Heart right ventricle (tissue), 16 donors: Measurements from ENCODE around the gene VAPB. TPM values are rescaled to one million over a fixed set of nuclear protein-coding genes. Genes with fewer than 3 reads are reported as not detected.

Source experiments
- ATAC-seq, 8 donors: fragments of 200-7000 bp; cut with Tn5 transposase; one replicate each; pipeline ENCODE4 v1.9.1; 2020; ENCODE audit warnings: mild to moderate bottlenecking in 8 of 8, moderate library complexity in 8 of 8, moderate number of reproducible peaks in 1 of 8
- DNase-seq, 2 donors: peaks; one replicate each; pipeline ENCODE4 v3.0.0-alpha.2; 2020
- H3K27ac ChIP-seq, 10 donors: fragments of 200-600 bp; sonication (generic) in 2 of 10; one replicate each; pipeline versions ENCODE4 v1.5.0 to v1.8.0; 2020 to 2022; ENCODE audit warnings: mild to moderate bottlenecking in 3 of 10
- H3K27me3 ChIP-seq, 7 donors: fragments of 200-600 bp; one replicate each; pipeline ENCODE4 v1.8.0; 2021 to 2022; ENCODE audit warnings: mild to moderate bottlenecking in 2 of 7
- H3K36me3 ChIP-seq, 9 donors: fragments of 200-600 bp; sonication (generic) in 1 of 9; one replicate each; pipeline versions ENCODE4 v1.5.0 to v1.8.0; 2020 to 2022; ENCODE audit warnings: mild to moderate bottlenecking in 2 of 9
- H3K4me1 ChIP-seq, 9 donors: fragments of 200-600 bp; sonication (generic) in 1 of 9; one replicate each; pipeline versions ENCODE4 v1.5.0 to v1.8.0; 2020 to 2022; ENCODE audit warnings: mild to moderate bottlenecking in 4 of 9
- H3K4me3 ChIP-seq, 10 donors: fragments of 200-600 bp; sonication (generic) in 2 of 10; one replicate each; pipeline versions ENCODE4 v1.5.0 to v1.8.0; 2020 to 2022; ENCODE audit warnings: mild to moderate bottlenecking in 7 of 10, moderate library complexity in 2 of 10
- H3K9me3 ChIP-seq, 11 donors: fragments of 200-600 bp in 10 of 11; sonication (generic) in 2 of 11; one replicate each; pipeline versions ENCODE4 v1.5.0 to v1.8.0; 2013 to 2022; ENCODE audit warnings: mild to moderate bottlenecking in 2 of 11, control low read depth in 1 of 11, moderate library complexity in 1 of 11
- WGBS, 2 donors: extraction: QIAGEN DNeasy Blood & Tissue Kit; methylation state at CpG; one replicate each; pipeline ENCODE4 v1.1.7; 2013; ENCODE audit warnings: inconsistent platforms in 1 of 2; 5-methylcytosine and 5-hydroxymethylcytosine counted together
- intact Hi-C, 10 donors: fragments of 100-400 bp; cut with DNase I; formaldehyde crosslinking; loops; one replicate each; pipeline versions ENCODE4 v1.11.1 to v1.14.2; 2022
- polyA plus RNA-seq, 2 donors: library from polyadenylated mRNA; stranded (reverse); fragments of 200-250 nt; gene quantifications; one replicate each; pipeline ENCODE4 v1.2.3, GENCODE V29; 2013
- total RNA-seq, 10 donors: library from RNA; stranded (reverse); fragmentation: NEBNext Ultra II Directional in 3 of 10; extraction: Animal tissue kit (Norgen Biotek cat#: 25700) in 3 of 10; gene quantifications; one replicate each; pipeline versions ENCODE4 v1.2.1 to v1.2.4, GENCODE V29; 2021 to 2023
- TF ChIP-seq, protein P1 (sequence below), 9 donors: fragments of 200-600 bp; sonication (generic) in 2 of 9; IDR thresholded peaks; one replicate each; pipeline versions ENCODE4 v1.5.0 to v1.8.0; 2021 to 2022; ENCODE audit warnings: antibody characterized with exemption in 9 of 9, mild to moderate bottlenecking in 5 of 9, moderate library complexity in 1 of 9
- donor health status: Arrhythmogenic right ventricular cardiomyopathy.
- donor health status: ischemic (EF 13 %, LVEDD 7.1; RV severe dilation, severe dysfunction).
- donor health status: healthy with polysubstance abuse.
- donor health status: DM: no; HTN: yes; CAD: no.
- donor health status: DM: no; HTN: no; CAD: no.
- donor health status: ischemic (EF 25% LVEDD 6.9; RV normal size, moderate dysfunction).
- donor health status: ischemic (EF 25% LVEDD 5.7; RV mildly dilated, moderate dysfunction).
- donor health status: healthy.
- donor health status: DM: yes; HTN: yes; CAD: no.
- donor health status: Ischemic cardiomyopathy.
- donor health status: ischemic (EF 35%, LVEDD 5.7; RV mildly dilated, moderate dysfunction).
- donor health status: nonischemic (EF 11% LVEDD 7.7; RV severe dilation, severe dysfunction).
- donor health status: DM: yes; HTN: yes; CAD: no.
- donor health status: PGD.
- donor health status: ischemic (EF 29% LVEDD 5.4; RV normal size, mild dysfunction).
- donor health status: nonischemic (EF 23%, LVEDD 6.1; RV moderate dilation, normal function).

The VAPB gene
- total and polyA plus RNA-seq, 12 donors, result 20.8 to 89.9 (median 69.8) TPM

DNA sequence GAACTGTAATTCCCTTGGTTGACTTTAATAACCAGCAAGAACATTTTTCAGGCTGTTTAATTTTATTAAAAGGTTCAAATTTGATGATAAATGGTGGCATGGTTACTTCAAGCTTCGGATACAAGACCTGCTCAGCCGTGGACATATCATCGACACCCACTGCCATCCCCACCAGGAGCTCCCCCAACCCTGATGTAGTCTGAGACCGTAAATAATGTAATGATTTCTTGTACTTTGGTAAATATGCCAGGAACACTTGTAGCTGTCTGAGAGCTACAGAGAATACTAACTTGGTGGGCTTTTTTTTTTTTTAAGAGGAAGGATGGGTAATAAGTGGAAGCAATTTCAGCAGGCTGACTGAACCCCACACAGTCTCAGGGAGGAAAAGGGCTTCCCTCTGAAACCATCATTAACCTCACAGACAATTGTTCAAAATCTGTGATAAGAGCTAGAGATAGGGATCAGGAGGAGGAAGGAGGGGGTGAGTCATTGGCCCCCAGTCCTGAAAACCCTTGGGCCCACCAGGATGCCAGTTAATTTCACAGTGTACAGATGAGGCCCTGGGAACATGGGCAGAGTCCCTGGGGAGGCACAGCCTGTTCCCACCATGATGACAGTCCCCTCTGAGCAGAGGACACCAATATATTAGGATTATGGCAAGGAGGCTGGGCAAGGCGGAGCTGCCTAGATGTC lies 70.2 kb downstream of the VAPB start:
- DNase-seq (no peak), ATAC-seq (no peak)
- TF ChIP-seq, protein P1, sequence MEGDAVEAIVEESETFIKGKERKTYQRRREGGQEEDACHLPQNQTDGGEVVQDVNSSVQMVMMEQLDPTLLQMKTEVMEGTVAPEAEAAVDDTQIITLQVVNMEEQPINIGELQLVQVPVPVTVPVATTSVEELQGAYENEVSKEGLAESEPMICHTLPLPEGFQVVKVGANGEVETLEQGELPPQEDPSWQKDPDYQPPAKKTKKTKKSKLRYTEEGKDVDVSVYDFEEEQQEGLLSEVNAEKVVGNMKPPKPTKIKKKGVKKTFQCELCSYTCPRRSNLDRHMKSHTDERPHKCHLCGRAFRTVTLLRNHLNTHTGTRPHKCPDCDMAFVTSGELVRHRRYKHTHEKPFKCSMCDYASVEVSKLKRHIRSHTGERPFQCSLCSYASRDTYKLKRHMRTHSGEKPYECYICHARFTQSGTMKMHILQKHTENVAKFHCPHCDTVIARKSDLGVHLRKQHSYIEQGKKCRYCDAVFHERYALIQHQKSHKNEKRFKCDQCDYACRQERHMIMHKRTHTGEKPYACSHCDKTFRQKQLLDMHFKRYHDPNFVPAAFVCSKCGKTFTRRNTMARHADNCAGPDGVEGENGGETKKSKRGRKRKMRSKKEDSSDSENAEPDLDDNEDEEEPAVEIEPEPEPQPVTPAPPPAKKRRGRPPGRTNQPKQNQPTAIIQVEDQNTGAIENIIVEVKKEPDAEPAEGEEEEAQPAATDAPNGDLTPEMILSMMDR (IDR thresholded peaks at IDR 0.05), result no peak
- peaks cover 0 to 3% (median 0%) of the 10 kb centered on the region in 9 donors for H3K4me1 ChIP-seq
- intact Hi-C loops, result no loop called here
- H3K27me3 ChIP-seq, result no peaks in the 10 kb centered on the region
- no peak overlapping the region for H3K27ac ChIP-seq
- no peaks in the 10 kb centered on the region for H3K36me3 ChIP-seq
- peaks cover 0 to 18% (median 4%) of the 10 kb centered on the region in 11 donors for H3K9me3 ChIP-seq
- H3K4me3 ChIP-seq, result no peak overlapping the region
- WGBS, 2 donors, result 95 to 96% methylated on average over 5 of the region's 5 CpGs

DNA sequence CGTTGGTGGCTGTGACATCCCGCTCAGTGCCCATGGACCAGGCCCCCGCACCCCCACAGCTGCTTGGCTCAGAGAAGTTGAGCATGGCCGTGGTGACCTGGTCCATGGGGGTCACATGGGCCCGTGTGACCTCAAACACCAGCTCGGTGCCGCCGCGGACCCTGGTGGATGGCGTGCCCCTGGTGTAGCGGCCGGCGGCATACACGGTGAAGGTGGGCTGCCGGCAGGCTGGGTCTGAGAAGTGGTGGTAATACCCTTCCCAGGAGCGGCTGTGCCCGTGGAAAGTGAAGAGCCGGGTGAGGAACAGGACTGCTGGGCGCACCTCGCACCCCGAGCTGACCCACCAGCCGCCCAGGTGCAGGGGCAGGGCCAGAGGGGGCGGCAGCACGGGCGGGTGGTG lies 72.1 kb downstream of the VAPB start:
- intact Hi-C loops, result no loop called here
- WGBS, 2 donors, result 97 to 98% methylated on average over 22 to 25 of the region's 25 CpGs
- DNase-seq (no peak), ATAC-seq (no peak)
- H3K36me3 ChIP-seq, result no peaks in the 10 kb centered on the region
- H3K9me3 ChIP-seq, result peaks cover 0 to 8% (median 0%) of the 10 kb centered on the region in 11 donors
- H3K4me3 ChIP-seq, result no peak overlapping the region
- no peaks in the 10 kb centered on the region for H3K27me3 ChIP-seq
- no peak overlapping the region for H3K27ac ChIP-seq
- TF ChIP-seq, protein P1 (IDR thresholded peaks at IDR 0.05), result no peak
- H3K4me1 ChIP-seq, result peaks cover 0 to 4% (median 0%) of the 10 kb centered on the region in 9 donors

DNA sequence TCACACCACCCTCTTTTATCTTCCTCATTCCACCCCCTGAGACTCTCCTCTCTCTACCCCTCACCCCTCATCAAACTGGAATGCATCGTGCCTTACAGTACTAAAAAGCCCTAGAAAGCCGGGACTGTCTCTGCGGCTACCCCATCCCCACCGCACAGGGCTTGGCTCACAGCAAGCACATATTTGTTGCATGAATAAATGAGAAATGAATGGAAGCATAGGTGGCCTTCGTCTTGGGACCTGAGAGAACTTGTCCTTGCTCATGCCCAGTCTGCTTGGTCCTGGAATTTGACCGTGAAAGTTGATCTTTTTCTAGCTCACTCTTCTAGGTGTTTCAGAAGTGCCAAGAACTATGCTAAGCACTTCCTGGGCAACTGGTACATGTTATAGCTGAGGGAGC lies 72.9 kb downstream of the VAPB start:
- 92 to 95% methylated on average over 6 of the region's 6 CpGs for WGBS, 2 donors
- Histone ChIP-seq H3K27ac (no peak overlapping the region), H3K4me3 (no peak overlapping the region), H3K36me3 (no peaks in the 10 kb centered on the region), H3K4me1 (peaks cover 0 to 4% (median 0%) of the 10 kb centered on the region in 9 donors), H3K27me3 (peaks cover 0 to 3% (median 0%) of the 10 kb centered on the region in 7 donors), H3K9me3 (peaks cover 0 to 8% (median 0%) of the 10 kb centered on the region in 11 donors)
- DNase-seq (no peak), ATAC-seq (no peak)
- intact Hi-C loops, result no loop called here
- TF ChIP-seq, protein P1 (IDR thresholded peaks at IDR 0.05), result no peak

DNA sequence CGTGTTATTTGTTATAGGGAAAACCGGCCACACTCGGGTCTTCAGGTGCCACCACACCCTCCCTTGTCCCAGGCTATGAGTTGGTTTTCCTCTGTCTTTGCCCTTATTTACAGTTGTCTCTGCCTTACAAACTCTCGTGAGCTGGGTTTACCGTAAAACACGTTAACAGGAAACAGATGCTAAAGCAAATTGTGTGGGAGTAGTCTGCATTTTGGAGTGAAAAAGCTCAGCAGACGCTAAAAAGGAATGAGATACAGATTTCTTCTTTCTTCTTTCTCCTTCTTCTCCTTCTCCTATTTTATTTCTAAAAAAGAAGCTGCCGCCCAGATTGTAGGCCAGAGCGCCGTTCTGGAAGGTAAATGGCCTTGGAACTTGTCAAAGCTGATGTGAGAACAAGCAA lies 74.2 kb downstream of the VAPB start:
- H3K9me3 ChIP-seq, result peaks cover 0 to 8% (median 0%) of the 10 kb centered on the region in 11 donors
- ATAC-seq, result no peak
- 68 to 79% methylated on average over 10 of the region's 10 CpGs for WGBS, 2 donors

More for the DNA sequence above, 74.2 kb downstream of the VAPB start:
- Histone ChIP-seq H3K27ac (no peak overlapping the region), H3K27me3 (peaks cover 0 to 5% (median 3%) of the 10 kb centered on the region in 7 donors), H3K4me1 (peaks cover 0 to 4% (median 0%) of the 10 kb centered on the region in 9 donors), H3K36me3 (no peaks in the 10 kb centered on the region), H3K4me3 (no peak overlapping the region)
- no peak for DNase-seq
- TF ChIP-seq, protein P1 (IDR thresholded peaks at IDR 0.05), result no peak
- intact Hi-C loops, result no loop called here
